ENCODE measurements around the gene SH3RF3.

SH3RF3 gene

GRCh38 chr2:109313343-109313742, 184.3 kb downstream of the SH3RF3 start:
- no peak for TF ChIP-seq CTCF (IDR thresholded peaks at IDR 0.05; ENCODE audit: poor library complexity, severe bottlenecking)
- no peak for ATAC-seq (ENCODE audit: low read depth)
- no peaks in the 10 kb centered on the region for H3K27me3 ChIP-seq (ENCODE audit: insufficient read depth, poor library complexity, severe bottlenecking)

GRCh38 chr2:109316091-109316490, 187.1 kb downstream of the SH3RF3 start:
- ATAC-seq (ENCODE audit: low read depth) (no peak), DNase-seq (ENCODE audit: low spot score) (no peak)
- Histone ChIP-seq H3K4me3 (ENCODE audit: severe bottlenecking) (no peak overlapping the region), H3K27ac (ENCODE audit: poor library complexity, severe bottlenecking) (no peak overlapping the region), H3K27me3 (ENCODE audit: insufficient read depth, poor library complexity, severe bottlenecking) (no peaks in the 10 kb centered on the region), H3K36me3 (ENCODE audit: low read depth) (no peaks in the 10 kb centered on the region), H3K4me1 (ENCODE audit: insufficient read depth, poor library complexity, severe bottlenecking) (peaks cover 6% of the 10 kb centered on the region), H3K9me3 (ENCODE audit: severe bottlenecking) (no peaks in the 10 kb centered on the region)
- no peak for TF ChIP-seq CTCF (IDR thresholded peaks at IDR 0.05; ENCODE audit: poor library complexity, severe bottlenecking)

More at GRCh38 chr2:109313343-109313742, 184.3 kb downstream of the SH3RF3 start:
- no peaks in the 10 kb centered on the region for H3K9me3 ChIP-seq (ENCODE audit: severe bottlenecking)
- no peak for DNase-seq (ENCODE audit: low spot score)
- H3K36me3 ChIP-seq (ENCODE audit: low read depth) = no peaks in the 10 kb centered on the region
- no peak overlapping the region for H3K27ac ChIP-seq (ENCODE audit: poor library complexity, severe bottlenecking)
- no peak overlapping the region for H3K4me3 ChIP-seq (ENCODE audit: severe bottlenecking)
- peaks cover 3% of the 10 kb centered on the region for H3K4me1 ChIP-seq (ENCODE audit: insufficient read depth, poor library complexity, severe bottlenecking)

GRCh38 chr2:109317471-109318095, 188.6 kb downstream of the SH3RF3 start:
- no peak overlapping the region for H3K27ac ChIP-seq (ENCODE audit: poor library complexity, severe bottlenecking)
- no peaks in the 10 kb centered on the region for H3K27me3 ChIP-seq (ENCODE audit: insufficient read depth, poor library complexity, severe bottlenecking)
- H3K4me1 ChIP-seq (ENCODE audit: insufficient read depth, poor library complexity, severe bottlenecking) = peaks cover 20% of the 10 kb centered on the region
- no peak for TF ChIP-seq CTCF (IDR thresholded peaks at IDR 0.05; ENCODE audit: poor library complexity, severe bottlenecking)
- ATAC-seq (ENCODE audit: low read depth) (no peak), DNase-seq (ENCODE audit: low spot score) (no peak)
- no peaks in the 10 kb centered on the region for H3K36me3 ChIP-seq (ENCODE audit: low read depth)
- no peak overlapping the region for H3K4me3 ChIP-seq (ENCODE audit: severe bottlenecking)
- H3K9me3 ChIP-seq (ENCODE audit: severe bottlenecking) = no peaks in the 10 kb centered on the region

- Histone ChIP-seq H3K4me3 (ENCODE audit: severe bottlenecking) (no peak overlapping the region), H3K9me3 (ENCODE audit: severe bottlenecking) (no peaks in the 10 kb centered on the region), H3K27me3 (ENCODE audit: insufficient read depth, poor library complexity, severe bottlenecking) (no peaks in the 10 kb centered on the region), H3K36me3 (ENCODE audit: low read depth) (no peaks in the 10 kb centered on the region), H3K27ac (ENCODE audit: poor library complexity, severe bottlenecking) (no peak overlapping the region), H3K4me1 (ENCODE audit: insufficient read depth, poor library complexity, severe bottlenecking) (peaks cover 21% of the 10 kb centered on the region)
- TF ChIP-seq CTCF (IDR thresholded peaks at IDR 0.05; ENCODE audit: poor library complexity, severe bottlenecking) = peak; percentile 35
- ATAC-seq (ENCODE audit: low read depth) = peak; percentile 33
- no peak for DNase-seq (ENCODE audit: low spot score)
Observed at GRCh38 chr2:109318150-109318948, 189.3 kb downstream of the SH3RF3 start.

GRCh38 chr2:109318949-109319342, 189.9 kb downstream of the SH3RF3 start:
- H3K36me3 ChIP-seq (ENCODE audit: low read depth) = no peaks in the 10 kb centered on the region
- H3K27me3 ChIP-seq (ENCODE audit: insufficient read depth, poor library complexity, severe bottlenecking) = no peaks in the 10 kb centered on the region
- TF ChIP-seq CTCF (IDR thresholded peaks at IDR 0.05; ENCODE audit: poor library complexity, severe bottlenecking) = no peak
- no peak overlapping the region for H3K27ac ChIP-seq (ENCODE audit: poor library complexity, severe bottlenecking)
- ATAC-seq (ENCODE audit: low read depth) (no peak), DNase-seq (ENCODE audit: low spot score) (no peak)
- H3K9me3 ChIP-seq (ENCODE audit: severe bottlenecking) = no peaks in the 10 kb centered on the region
- no peak overlapping the region for H3K4me3 ChIP-seq (ENCODE audit: severe bottlenecking)
- peaks cover 21% of the 10 kb centered on the region for H3K4me1 ChIP-seq (ENCODE audit: insufficient read depth, poor library complexity, severe bottlenecking)

All from RWPE2 (cell line).